HEK293 (cell line): ENCODE data around the gene EPHA2.

Experiments
- GLI4 ChIP-seq: fragments of 450-650 bp; formaldehyde crosslinking; IDR thresholded peaks from 2 replicates; pipeline ENCODE4 v1.5.1; 2016; ENCODE audit warnings: missing biosample characterization, missing genetic modification characterization
- KLF9 ChIP-seq: fragments of 450-650 bp; formaldehyde crosslinking; IDR thresholded peaks from 2 replicates; pipeline ENCODE4 v1.5.1; 2016; ENCODE audit warnings: missing biosample characterization, missing genetic modification characterization, low read depth
- MZF1 ChIP-seq: fragments of 450-650 bp; formaldehyde crosslinking; IDR thresholded peaks from 2 replicates; pipeline ENCODE4 v1.5.1; 2017; ENCODE audit warnings: missing biosample characterization, missing genetic modification characterization, borderline replicate concordance
- SALL2 ChIP-seq: fragments of 450-650 bp; formaldehyde crosslinking; IDR thresholded peaks from 2 replicates; pipeline ENCODE4 v1.5.0; 2017; ENCODE audit warnings: missing biosample characterization, mild to moderate bottlenecking, missing genetic modification characterization, borderline replicate concordance
- TCF7L2 ChIP-seq: IDR thresholded peaks from 2 replicates; pipeline ENCODE4 v1.6.1; 2011; ENCODE audit warnings: low read depth, mild to moderate bottlenecking, inconsistent platforms, low read length, moderate library complexity, borderline replicate concordance
- YY1 ChIP-seq: fragments of 450-650 bp; formaldehyde crosslinking; IDR thresholded peaks from 2 replicates; pipeline ENCODE4 v1.5.1; 2018; ENCODE audit warnings: missing biosample characterization, missing genetic modification characterization
- ZNF248 ChIP-seq: fragments of 450-650 bp; formaldehyde crosslinking; IDR thresholded peaks from 2 replicates; pipeline ENCODE4 v1.5.1; 2017; ENCODE audit warnings: missing biosample characterization, missing genetic modification characterization
- ZNF266 ChIP-seq: fragments of 450-650 bp; formaldehyde crosslinking; IDR thresholded peaks from 2 replicates; pipeline ENCODE4 v1.5.1; 2016; ENCODE audit warnings: missing biosample characterization, missing genetic modification characterization, low read depth
- ZNF416 ChIP-seq: fragments of 450-650 bp; formaldehyde crosslinking; IDR thresholded peaks from 2 replicates; pipeline ENCODE4 v1.5.1; 2016; ENCODE audit warnings: missing biosample characterization, missing genetic modification characterization
- ZNF610 ChIP-seq: fragments of 450-650 bp; formaldehyde crosslinking; IDR thresholded peaks from 2 replicates; pipeline ENCODE4 v1.5.1; 2016; ENCODE audit warnings: missing biosample characterization, missing genetic modification characterization, borderline replicate concordance
- TF ChIP-seq, protein P1 (sequence below): fragments of 450-650 bp; formaldehyde crosslinking; IDR thresholded peaks from 2 replicates; pipeline ENCODE4 v1.5.1; 2016; ENCODE audit warnings: missing biosample characterization, missing genetic modification characterization
- TF ChIP-seq, protein P2 (sequence below): fragments of 450-650 bp; formaldehyde crosslinking; IDR thresholded peaks from 2 replicates; pipeline ENCODE4 v1.5.1; 2016; ENCODE audit warnings: missing biosample characterization, missing genetic modification characterization

DNA sequence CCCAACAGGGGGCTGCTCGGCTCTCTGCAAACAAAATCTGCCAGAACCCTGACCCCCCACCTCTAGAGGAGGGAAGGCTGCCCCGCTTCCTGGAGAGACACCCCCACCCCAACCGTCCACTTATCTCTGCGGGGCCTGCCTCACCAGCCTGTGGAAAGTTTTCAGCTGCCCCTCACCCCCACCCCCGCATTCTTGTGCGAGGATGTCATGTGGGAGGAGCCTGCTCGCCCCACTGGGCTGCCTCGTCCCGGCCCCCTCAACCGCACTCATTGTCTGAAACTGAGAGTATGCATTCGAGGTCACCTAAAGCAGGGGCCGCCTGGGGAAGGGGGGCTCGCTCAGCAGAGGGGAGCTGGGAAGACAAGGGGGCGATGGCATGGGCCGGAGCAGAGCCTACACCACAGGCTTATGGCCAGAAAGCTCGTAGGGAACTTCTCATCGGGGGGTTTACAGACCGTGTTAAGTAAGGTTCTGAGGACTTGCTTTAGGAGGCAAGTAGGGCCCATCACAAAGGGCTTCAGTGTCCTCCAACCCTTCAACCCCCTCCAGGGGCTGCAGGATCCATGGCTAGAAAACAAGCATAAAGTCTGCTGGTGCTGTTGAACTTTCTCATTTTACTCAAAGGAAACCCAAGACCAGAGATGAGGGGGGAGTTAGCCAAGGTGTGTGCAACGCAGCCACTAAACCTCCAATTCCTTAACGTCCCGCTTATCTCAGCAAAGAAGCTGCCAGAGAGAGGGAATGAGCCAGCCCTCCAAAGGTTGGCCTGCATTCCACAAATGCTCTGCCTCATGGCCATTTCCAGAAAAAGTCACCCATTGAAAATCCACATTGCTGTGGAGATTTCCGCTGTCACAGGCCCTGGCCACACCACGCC is 9.4 kb downstream of the EPHA2 start:
- TF ChIP-seq ZNF266 (no peak), ZNF416 (tag by site-specific recombination) (no peak), SALL2 (no peak), ZNF248 (tag by site-specific recombination) (no peak), GLI4 (tag by site-specific recombination) (no peak), YY1 (no peak), TCF7L2 (no peak), KLF9 (tag by site-specific recombination) (no peak), ZNF610 (tag by site-specific recombination) (no peak), MZF1 (tag by site-specific recombination) (no peak; the same call in 1 of the 2 replicates)
- TF ChIP-seq, protein P1, sequence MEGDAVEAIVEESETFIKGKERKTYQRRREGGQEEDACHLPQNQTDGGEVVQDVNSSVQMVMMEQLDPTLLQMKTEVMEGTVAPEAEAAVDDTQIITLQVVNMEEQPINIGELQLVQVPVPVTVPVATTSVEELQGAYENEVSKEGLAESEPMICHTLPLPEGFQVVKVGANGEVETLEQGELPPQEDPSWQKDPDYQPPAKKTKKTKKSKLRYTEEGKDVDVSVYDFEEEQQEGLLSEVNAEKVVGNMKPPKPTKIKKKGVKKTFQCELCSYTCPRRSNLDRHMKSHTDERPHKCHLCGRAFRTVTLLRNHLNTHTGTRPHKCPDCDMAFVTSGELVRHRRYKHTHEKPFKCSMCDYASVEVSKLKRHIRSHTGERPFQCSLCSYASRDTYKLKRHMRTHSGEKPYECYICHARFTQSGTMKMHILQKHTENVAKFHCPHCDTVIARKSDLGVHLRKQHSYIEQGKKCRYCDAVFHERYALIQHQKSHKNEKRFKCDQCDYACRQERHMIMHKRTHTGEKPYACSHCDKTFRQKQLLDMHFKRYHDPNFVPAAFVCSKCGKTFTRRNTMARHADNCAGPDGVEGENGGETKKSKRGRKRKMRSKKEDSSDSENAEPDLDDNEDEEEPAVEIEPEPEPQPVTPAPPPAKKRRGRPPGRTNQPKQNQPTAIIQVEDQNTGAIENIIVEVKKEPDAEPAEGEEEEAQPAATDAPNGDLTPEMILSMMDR (tag by site-specific recombination), result no peak
- TF ChIP-seq, protein P2, sequence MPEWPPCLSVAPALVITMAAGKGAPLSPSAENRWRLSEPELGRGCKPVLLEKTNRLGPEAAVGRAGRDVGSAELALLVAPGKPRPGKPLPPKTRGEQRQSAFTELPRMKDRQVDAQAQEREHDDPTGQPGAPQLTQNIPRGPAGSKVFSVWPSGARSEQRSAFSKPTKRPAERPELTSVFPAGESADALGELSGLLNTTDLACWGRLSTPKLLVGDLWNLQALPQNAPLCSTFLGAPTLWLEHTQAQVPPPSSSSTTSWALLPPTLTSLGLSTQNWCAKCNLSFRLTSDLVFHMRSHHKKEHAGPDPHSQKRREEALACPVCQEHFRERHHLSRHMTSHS (tag by site-specific recombination), result no peak
